GM12878 (cell line): ENCODE measurements around the gene TRAPPC12. TPM values are rescaled to one million over a fixed set of nuclear protein-coding genes. Genes with fewer than 3 reads are reported as not detected.

Experiments
- ATAC-seq: fragments of 200-7000 bp; cut with Tn5 transposase; 3 replicates; pipeline ENCODE4 v1.9.1; 2020; ENCODE audit warnings: mild to moderate bottlenecking, moderate library complexity
- BruUV-seq: library from RNA; stranded (reverse); fragments of 400-500 nt; replicated peaks from 2 replicates; lab custom pipeline; 2021; lab: Mats Ljungman, UMichigan
- CTCF ChIA-PET: fragments of 300-600 bp; sonication (Branson Sonifier 250); formaldehyde crosslinking; extraction: SDS; loops from one replicate; lab custom pipeline; 2021; ENCODE audit warnings: inconsistent platforms; lab: Yijun Ruan, JAX
- POLR2A ChIA-PET: fragments of 350-600 bp; formaldehyde crosslinking; extraction: SDS; loops from one replicate; lab custom pipeline; 2021; ENCODE audit warnings: inconsistent platforms; lab: Charles Lee
- RAD21 ChIA-PET: fragments of 300-600 bp; sonication (Branson Sonifier 250); formaldehyde crosslinking; loops from one replicate; lab custom pipeline; 2023; ENCODE audit warnings: antibody characterized with exemption; ENCODE audit not compliant: unreplicated experiment; lab: Charles Lee
- SMC1A ChIA-PET: fragments of 300-600 bp; sonication (Branson Sonifier 250); formaldehyde crosslinking; loops from one replicate; lab custom pipeline; 2023; ENCODE audit not compliant: unreplicated experiment, uncharacterized antibody; lab: Charles Lee
- DNase-seq: peaks from one replicate; pipeline ENCODE4 v3.0.0-alpha.2; 2011; ENCODE audit warnings: low read depth, low spot score
- FAIRE-seq: peaks from 3 replicates; lab custom pipeline; 2011; peaks lifted over from hg19 to GRCh38; lab: Jason Lieb, UNC
- H2AFZ ChIP-seq: 2 replicates; pipeline ENCODE4 v1.6.0; 2011; ENCODE audit warnings: low read depth, low read length, control low read depth; ENCODE audit not compliant: control insufficient read depth
- H3K27ac ChIP-seq: 2 replicates; pipeline ENCODE4 v1.5.1; 2011; ENCODE audit warnings: control low read depth; ENCODE audit not compliant: control insufficient read depth, insufficient read depth
- H3K27me3 ChIP-seq, 2 experiments: replicated peaks in 1 of 2; 2 replicates each; pipeline versions ENCODE4 v1.6.0 to v1.6.1; 2011; ENCODE audit warnings: low read length in 1 of 2; ENCODE audit not compliant: control insufficient read depth in 2 of 2, insufficient read depth in 2 of 2
- H3K36me3 ChIP-seq, 2 experiments: 2 replicates each; pipeline ENCODE4 v1.5.1; 2011; ENCODE audit warnings: low read length in 1 of 2; ENCODE audit not compliant: control insufficient read depth in 2 of 2, insufficient read depth in 2 of 2
- H3K4me1 ChIP-seq: 2 replicates; pipeline ENCODE4 v1.6.1; 2011; ENCODE audit warnings: mild to moderate bottlenecking, low read length, moderate library complexity, mixed read lengths; ENCODE audit not compliant: control insufficient read depth, insufficient read depth
- H3K4me2 ChIP-seq: 2 replicates; pipeline ENCODE4 v1.6.0; 2011; ENCODE audit warnings: control low read depth; ENCODE audit not compliant: control insufficient read depth, insufficient read depth
- H3K4me3 ChIP-seq: fragments of 200-600 bp; sonication (generic); 2 replicates; pipeline ENCODE4 v1.5.1; 2016
- H3K79me2 ChIP-seq: 2 replicates; pipeline ENCODE4 v1.6.0; 2011; ENCODE audit warnings: low read length; ENCODE audit not compliant: control insufficient read depth, insufficient read depth
- H3K9ac ChIP-seq: 2 replicates; pipeline ENCODE4 v1.8.0; 2011; ENCODE audit warnings: low read length, control low read depth, mixed read lengths; ENCODE audit not compliant: control insufficient read depth, insufficient read depth
- H3K9me3 ChIP-seq: replicated peaks from 3 replicates; pipeline ENCODE4 v1.5.1; 2011; ENCODE audit warnings: mild to moderate bottlenecking, low read length; ENCODE audit not compliant: control insufficient read depth, insufficient read depth
- H4K20me1 ChIP-seq: 2 replicates; pipeline ENCODE4 v1.6.0; 2011; ENCODE audit not compliant: control insufficient read depth, insufficient read depth
- JUND ChIP-seq: IDR thresholded peaks from 2 replicates; pipeline ENCODE4 v1.6.1; 2012; ENCODE audit warnings: low read depth, mild to moderate bottlenecking, low read length, improper control_type of control experiment, moderate library complexity
- RFX5 ChIP-seq: IDR thresholded peaks from 2 replicates; pipeline ENCODE4 v1.6.1; 2011; ENCODE audit warnings: low read depth, low read length, improper control_type of control experiment
- WGBS: methylation state at CpG from one replicate; pipeline ENCODE4 v1.1.6; 2016; ENCODE audit warnings: low lambda C conversion rate; ENCODE audit not compliant: insufficient replicate concordance, insufficient coverage; ENCODE audit errors: missing lambda C conversion rate; 5-methylcytosine and 5-hydroxymethylcytosine counted together
- in situ Hi-C: fragments of 300-500 bp; cut with MboI; formaldehyde crosslinking; loops from 9 replicates; pipeline ENCODE4 v1.14.3; 2018; ENCODE audit warnings: mixed read lengths
- intact Hi-C: fragments of 100-400 bp; cut with micrococcal nuclease; formaldehyde crosslinking; loops from one replicate; pipeline ENCODE4 v1.14.2; 2022; ENCODE audit not compliant: unreplicated experiment
- polyA plus RNA-seq, 11 experiments: library from polyadenylated mRNA; depleted of rRNA in 4 of 11; unstranded in 6 of 11; stranded (reverse) in 5 of 11; fragments of >200 nt; fragmentation: Nextera tagmentation in 4 of 11; fragmentation: Illumina TruSeq in 1 of 11; extraction: Ambion mirVana in 4 of 11; extraction: Trizol in 1 of 11; gene quantifications; 1 replicate in 1 of 11; 2 replicates in 10 of 11; pipeline versions ENCODE4 v1.2.1 to v1.2.3, GENCODE V29; 2011 to 2016; ENCODE audit warnings: inconsistent platforms in 2 of 11, missing spikeins in 2 of 11, low read depth in 1 of 11
- total RNA-seq, 4 experiments: library from RNA; depleted of rRNA in 3 of 4; stranded (reverse); fragments of >200 nt in 3 of 4; fragmentation: Illumina TruSeq in 1 of 4; extraction: Trizol in 1 of 4; gene quantifications; 2 replicates each; pipeline versions ENCODE4 v1.2.1 to v1.2.3, GENCODE V29; 2013 to 2021
- TF ChIP-seq, protein P1 (sequence below): fragments of 450-650 bp; IDR thresholded peaks from 2 replicates; pipeline ENCODE4 v1.6.1; 2016; ENCODE audit warnings: mild to moderate bottlenecking

The TRAPPC12 gene
- total and polyA plus RNA-seq, 10 of the 15 experiments (the other 5 are each of a cell fraction or from before 2014, with no cell fraction given), result 8.6 to 77.1 (median 37.4) TPM

DNA sequence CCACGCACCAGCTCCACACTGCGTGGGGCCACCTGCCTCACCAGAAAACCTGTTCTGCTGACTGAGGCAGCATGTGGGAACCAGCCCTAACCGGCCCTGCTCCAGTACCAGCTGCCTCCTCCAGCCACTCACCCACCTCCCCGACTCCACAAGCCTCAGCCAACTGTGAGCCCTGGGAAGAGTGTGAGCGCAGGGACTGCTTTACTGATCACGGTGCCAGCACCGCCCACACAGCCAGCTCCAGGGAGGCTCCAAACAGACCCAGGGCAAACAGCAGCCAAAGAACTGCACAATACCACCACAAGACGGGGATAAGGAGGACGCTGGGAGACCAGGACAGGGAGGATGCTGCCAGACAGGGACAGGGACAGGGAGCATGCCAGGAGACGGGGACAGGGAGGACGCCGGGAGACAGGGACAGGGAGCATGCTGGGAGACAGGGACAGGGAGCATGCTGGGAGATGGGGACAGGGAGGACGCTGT is 30.2 kb upstream of the TRAPPC12 start:
- no peak overlapping the region for H3K27ac ChIP-seq

DNA sequence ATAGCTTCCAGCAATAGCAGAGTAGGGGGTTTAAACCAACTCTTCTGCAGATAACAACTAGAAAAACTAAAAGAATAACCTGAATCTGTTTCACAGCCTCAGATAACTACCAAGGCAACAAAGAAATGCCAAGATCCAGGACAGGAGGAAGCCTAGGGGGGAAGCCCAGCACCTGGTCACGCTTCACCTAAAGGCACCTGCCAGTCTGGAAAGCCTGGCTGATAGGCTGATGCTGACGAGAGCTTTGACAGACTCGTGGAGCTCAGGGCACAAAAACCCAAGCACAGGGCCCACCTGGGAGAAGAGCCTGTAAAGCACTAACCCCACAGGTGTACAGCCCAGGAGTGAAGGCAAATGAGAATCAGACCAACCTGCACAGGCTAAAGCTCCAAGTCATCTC is 24.5 kb upstream of the TRAPPC12 start:
- no peak overlapping the region for H3K27ac ChIP-seq
- peaks cover 9% of the 10 kb centered on the region for H3K79me2 ChIP-seq
- H4K20me1 ChIP-seq, result no peaks in the 10 kb centered on the region; the same call in 1 of the 2 replicates
- ChIA-PET CTCF (interaction anchor here (0.6 kb wide), 1 partner anchor 70 kb away, joined by 3 read pairs; no protein-coding TSS in a partner anchor), SMC1A (no interaction called here), POLR2A (no interaction called here), RAD21 (no interaction called here)
- peaks cover 4% of the 10 kb centered on the region; the same call in 2 of the 3 replicates for H3K9me3 ChIP-seq
- H3K4me1 ChIP-seq, result no peaks in the 10 kb centered on the region
- no peaks in the 10 kb centered on the region for H3K27me3 ChIP-seq
- peaks cover 6 to 25% of the 10 kb centered on the region in 2 experiments for H3K36me3 ChIP-seq
- ATAC-seq, result no peak
- H2AFZ ChIP-seq, result no peak overlapping the region
- no peak overlapping the region for H3K9ac ChIP-seq
- no peak overlapping the region for H3K4me3 ChIP-seq
- in situ Hi-C loops (no loop called here), intact Hi-C loops (no loop called here)
- DNase-seq, result no peak
- no TSS peak for BruUV-seq
- TF ChIP-seq, protein P1, sequence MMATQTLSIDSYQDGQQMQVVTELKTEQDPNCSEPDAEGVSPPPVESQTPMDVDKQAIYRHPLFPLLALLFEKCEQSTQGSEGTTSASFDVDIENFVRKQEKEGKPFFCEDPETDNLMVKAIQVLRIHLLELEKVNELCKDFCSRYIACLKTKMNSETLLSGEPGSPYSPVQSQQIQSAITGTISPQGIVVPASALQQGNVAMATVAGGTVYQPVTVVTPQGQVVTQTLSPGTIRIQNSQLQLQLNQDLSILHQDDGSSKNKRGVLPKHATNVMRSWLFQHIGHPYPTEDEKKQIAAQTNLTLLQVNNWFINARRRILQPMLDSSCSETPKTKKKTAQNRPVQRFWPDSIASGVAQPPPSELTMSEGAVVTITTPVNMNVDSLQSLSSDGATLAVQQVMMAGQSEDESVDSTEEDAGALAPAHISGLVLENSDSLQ, result no peak
- no peak for TF ChIP-seq JUND
- WGBS, result 88% methylated on average over 3 of the region's 3 CpGs
- no peak for FAIRE-seq
- H3K4me2 ChIP-seq, result no peak overlapping the region

More for the DNA sequence above, 30.2 kb upstream of the TRAPPC12 start:
- peaks cover 19 to 23% of the 10 kb centered on the region in 2 experiments for H3K36me3 ChIP-seq
- DNase-seq (no peak), ATAC-seq (no peak), FAIRE-seq (no peak)
- WGBS, result 97% methylated on average over 13 of the region's 13 CpGs
- in situ Hi-C loops, result no loop called here
- H3K9me3 ChIP-seq, result peaks cover 4% of the 10 kb centered on the region; the same call in 2 of the 3 replicates
- no peak for TF ChIP-seq RFX5
- no TSS peak for BruUV-seq
- no peak overlapping the region for H3K4me3 ChIP-seq
- ChIA-PET POLR2A (no interaction called here), CTCF (no interaction called here), RAD21 (no interaction called here), SMC1A (interaction anchor here (1.1 kb wide), 1 partner anchor 303 kb away, joined by 3 read pairs; no protein-coding TSS in a partner anchor)
- H2AFZ ChIP-seq, result no peak overlapping the region
- H3K9ac ChIP-seq, result no peak overlapping the region
- H3K4me1 ChIP-seq, result no peaks in the 10 kb centered on the region
- no peaks in the 10 kb centered on the region for H3K79me2 ChIP-seq
- H3K27me3 ChIP-seq, result no peaks in the 10 kb centered on the region
- intact Hi-C loops, result no loop called here
- H3K4me2 ChIP-seq, result no peak overlapping the region
- no peaks in the 10 kb centered on the region for H4K20me1 ChIP-seq
